GM23338 (cell line): ENCODE results near the gene SPTB. TPM values are rescaled to one million over a fixed set of nuclear protein-coding genes. Genes with fewer than 3 reads are reported as not detected.

ENCODE experiments used
- ATAC-seq: fragments of 200-7000 bp; cut with Tn5 transposase; 3 replicates; pipeline ENCODE4 v1.9.1; 2020
- DNase-seq: peaks from one replicate; pipeline ENCODE4 v3.0.0-alpha.2; 2015; ENCODE audit warnings: low spot score
- H2AFZ ChIP-seq: fragments of 200-600 bp; sonication (generic); 2 replicates; pipeline ENCODE4 v1.8.0; 2016; ENCODE audit warnings: antibody characterized with exemption, mild to moderate bottlenecking, moderate library complexity
- H3F3A ChIP-seq: fragments of 200-600 bp; sonication (generic); replicated peaks from 2 replicates; pipeline ENCODE4 v1.8.0; 2017; ENCODE audit warnings: antibody characterized with exemption, mixed run types, low read depth
- H3K27ac ChIP-seq: fragments of 200-600 bp; sonication (generic); 2 replicates; pipeline ENCODE4 v1.6.1; 2016; ENCODE audit warnings: low read depth
- H3K27me3 ChIP-seq: fragments of 200-600 bp; sonication (generic); 2 replicates; pipeline ENCODE4 v1.8.0; 2016; ENCODE audit warnings: mild to moderate bottlenecking, mixed run types, moderate library complexity; ENCODE audit not compliant: insufficient read depth
- H3K36me3 ChIP-seq: fragments of 200-600 bp; sonication (generic); 2 replicates; pipeline ENCODE4 v1.8.0; 2016; ENCODE audit warnings: mild to moderate bottlenecking; ENCODE audit not compliant: insufficient read depth
- H3K4me1 ChIP-seq: fragments of 200-600 bp; sonication (generic); 2 replicates; pipeline ENCODE4 v1.8.0; 2016; ENCODE audit warnings: mild to moderate bottlenecking, moderate library complexity; ENCODE audit not compliant: insufficient read depth
- H3K4me2 ChIP-seq: fragments of 200-600 bp; sonication (generic); 2 replicates; pipeline ENCODE4 v1.7.1; 2017; ENCODE audit warnings: mixed run types
- H3K4me3 ChIP-seq: fragments of 200-600 bp; sonication (generic); 2 replicates; pipeline ENCODE4 v1.6.1; 2016; ENCODE audit warnings: mixed run types
- H3K79me2 ChIP-seq: fragments of 200-600 bp; sonication (generic); replicated peaks from 2 replicates; pipeline ENCODE4 v1.8.0; 2017; ENCODE audit warnings: mild to moderate bottlenecking; ENCODE audit not compliant: insufficient read depth
- H3K9me2 ChIP-seq: fragments of 200-600 bp; sonication (generic); 2 replicates; pipeline ENCODE4 v1.8.0; 2017; ENCODE audit not compliant: insufficient read depth
- H4K20me1 ChIP-seq: fragments of 200-600 bp; sonication (generic); replicated peaks from 2 replicates; pipeline ENCODE4 v1.8.0; 2017; ENCODE audit warnings: mild to moderate bottlenecking; ENCODE audit not compliant: insufficient read depth
- H3K27ac Mint-ChIP-seq: 2 replicates; pipeline ENCODE4 v1.8.0; 2020; ENCODE audit warnings: inconsistent platforms, mild to moderate bottlenecking, moderate library complexity, mixed read lengths
- H3K27me3 Mint-ChIP-seq: 3 replicates; pipeline ENCODE4 v1.8.0; 2022; ENCODE audit warnings: low read depth, mild to moderate bottlenecking, moderate library complexity, mixed read lengths, inconsistent platforms; ENCODE audit not compliant: insufficient read depth, poor library complexity
- H3K36me3 Mint-ChIP-seq: 3 replicates; pipeline ENCODE4 v1.8.0; 2021; ENCODE audit warnings: low read depth, mild to moderate bottlenecking, inconsistent platforms, moderate library complexity, mixed read lengths
- H3K4me1 Mint-ChIP-seq: 3 replicates; pipeline ENCODE4 v1.8.0; 2020; ENCODE audit warnings: mild to moderate bottlenecking, inconsistent platforms, mixed read lengths
- H3K4me3 Mint-ChIP-seq: 3 replicates; pipeline ENCODE4 v1.8.0; 2021; ENCODE audit warnings: moderate library complexity, mild to moderate bottlenecking, inconsistent platforms, mixed read lengths
- H3K9me3 Mint-ChIP-seq: 3 replicates; pipeline ENCODE4 v1.8.0; 2020; ENCODE audit warnings: moderate library complexity, mild to moderate bottlenecking, inconsistent platforms, mixed read lengths
- CREB1 ChIP-seq: fragments of 250-450 bp; sonication (Bioruptor Pico); IDR thresholded peaks from 2 replicates; pipeline ENCODE4 v1.5.0; 2020; ENCODE audit warnings: low read depth, mild to moderate bottlenecking, moderate library complexity
- CTCF ChIP-seq, 2 experiments: fragments of 200-600 bp in 1 of 2; sonication (generic) in 1 of 2; conservative IDR thresholded peaks; 2 replicates each; pipeline versions ENCODE4 v1.5.1 to v1.6.1; 2016 to 2017; ENCODE audit warnings: antibody characterized with exemption in 2 of 2, low read depth in 2 of 2, mild to moderate bottlenecking in 2 of 2, moderate library complexity in 1 of 2
- EZH2 ChIP-seq: fragments of 200-600 bp; sonication (generic); IDR thresholded peaks from one replicate; pipeline ENCODE4 v1.8.0; 2017; ENCODE audit warnings: antibody characterized with exemption, mild to moderate bottlenecking, low read depth; ENCODE audit not compliant: unreplicated experiment
- EZH2phosphoT487 ChIP-seq: fragments of 200-600 bp; sonication (generic); IDR thresholded peaks from one replicate; pipeline ENCODE4 v1.8.1; 2018; ENCODE audit warnings: antibody characterized with exemption; ENCODE audit not compliant: unreplicated experiment
- JUNB ChIP-seq: IDR thresholded peaks from one replicate; pipeline ENCODE4 v1.6.1; 2016; ENCODE audit warnings: antibody characterized with exemption; ENCODE audit not compliant: unreplicated experiment
- NANOG ChIP-seq: IDR thresholded peaks from 2 replicates; pipeline ENCODE4 v1.6.1; 2016; ENCODE audit warnings: antibody characterized with exemption, borderline replicate concordance
- POLR2AphosphoS5 ChIP-seq: IDR thresholded peaks from 2 replicates; pipeline ENCODE4 v1.6.1; 2016; ENCODE audit warnings: antibody characterized with exemption, low read depth
- STAT1 ChIP-seq: IDR thresholded peaks from one replicate; pipeline ENCODE4 v1.6.1; 2016; ENCODE audit warnings: antibody characterized with exemption; ENCODE audit not compliant: unreplicated experiment
- ZNF114 ChIP-seq: fragments of 250-450 bp; sonication (Bioruptor Pico); IDR thresholded peaks from 2 replicates; pipeline ENCODE4 v1.5.0; 2020; ENCODE audit warnings: mild to moderate bottlenecking, moderate library complexity
- ZNF331 ChIP-seq: fragments of 250-450 bp; sonication (Bioruptor Pico); IDR thresholded peaks from 2 replicates; pipeline ENCODE4 v1.5.0; 2020; ENCODE audit warnings: low read depth, mild to moderate bottlenecking, moderate library complexity
- ZNF462 ChIP-seq: fragments of 250-450 bp; sonication (Bioruptor Pico); IDR thresholded peaks from 2 replicates; pipeline ENCODE4 v1.5.0; 2020; ENCODE audit warnings: mild to moderate bottlenecking, moderate library complexity
- polyA plus RNA-seq: library from polyadenylated mRNA; unstranded; fragments of >200 nt; fragmentation: Nextera tagmentation; extraction: Ambion mirVana; gene quantifications from 2 replicates; pipeline ENCODE4 v1.2.1, GENCODE V29; 2016
- total RNA-seq: library from RNA; depleted of rRNA; stranded (reverse); fragments of >200 nt; shearing (Covaris generic); gene quantifications from 2 replicates; pipeline ENCODE4 v1.2.3, GENCODE V29; 2014
- TF ChIP-seq, protein P1 (sequence below): IDR thresholded peaks from one replicate; pipeline ENCODE4 v1.6.1; 2018; ENCODE audit warnings: antibody characterized with exemption; ENCODE audit not compliant: unreplicated experiment
- TF ChIP-seq, protein P2 (sequence below): IDR thresholded peaks from 2 replicates; pipeline ENCODE4 v1.6.1; 2016; ENCODE audit warnings: antibody characterized with exemption

Gene SPTB
- total and polyA plus RNA-seq, 2 experiments from 2014 or later = 1.1 to 1.9 TPM

DNA sequence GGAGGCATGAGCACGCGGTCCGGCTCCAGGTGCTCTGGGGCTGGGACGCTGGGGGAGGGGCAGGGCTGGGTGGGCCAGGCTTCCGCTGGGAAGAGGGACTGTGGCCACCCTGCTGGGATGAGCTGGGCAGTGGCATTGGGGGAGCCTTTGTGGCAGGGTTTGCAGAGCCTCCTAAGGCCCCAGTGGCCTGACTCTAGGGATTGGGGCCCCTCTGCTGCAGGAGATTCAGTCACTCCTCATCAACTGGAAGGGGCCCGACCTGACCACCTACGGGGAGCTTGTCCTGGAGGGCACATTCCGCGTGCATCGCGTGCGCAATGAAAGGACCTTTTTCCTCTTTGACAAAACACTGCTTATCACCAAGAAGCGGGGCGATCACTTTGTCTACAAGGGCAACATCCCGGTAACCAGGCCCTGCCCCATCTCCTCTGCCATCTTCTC, 148.5 kb downstream of the SPTB start:
- peaks cover 8% of the 10 kb centered on the region for H3K4me1 ChIP-seq
- H4K20me1 ChIP-seq = peaks cover 17% of the 10 kb centered on the region
- H2AFZ ChIP-seq = no peak overlapping the region
- H3K4me3 ChIP-seq = no peak overlapping the region
- Mint-ChIP-seq H3K27ac (no peak overlapping the region), H3K27me3 (peaks cover 10% of the 10 kb centered on the region), H3K36me3 (peaks cover 76% of the 10 kb centered on the region), H3K9me3 (no peaks in the 10 kb centered on the region), H3K4me1 (peaks cover 39% of the 10 kb centered on the region), H3K4me3 (no peak overlapping the region)
- 0 out of 2 replicates have a peak, but pooled peaks cover 6% of the 10 kb centered on the region for H3F3A ChIP-seq
- no peak for DNase-seq
- H3K27ac ChIP-seq = no peak overlapping the region
- TF ChIP-seq, protein P1, sequence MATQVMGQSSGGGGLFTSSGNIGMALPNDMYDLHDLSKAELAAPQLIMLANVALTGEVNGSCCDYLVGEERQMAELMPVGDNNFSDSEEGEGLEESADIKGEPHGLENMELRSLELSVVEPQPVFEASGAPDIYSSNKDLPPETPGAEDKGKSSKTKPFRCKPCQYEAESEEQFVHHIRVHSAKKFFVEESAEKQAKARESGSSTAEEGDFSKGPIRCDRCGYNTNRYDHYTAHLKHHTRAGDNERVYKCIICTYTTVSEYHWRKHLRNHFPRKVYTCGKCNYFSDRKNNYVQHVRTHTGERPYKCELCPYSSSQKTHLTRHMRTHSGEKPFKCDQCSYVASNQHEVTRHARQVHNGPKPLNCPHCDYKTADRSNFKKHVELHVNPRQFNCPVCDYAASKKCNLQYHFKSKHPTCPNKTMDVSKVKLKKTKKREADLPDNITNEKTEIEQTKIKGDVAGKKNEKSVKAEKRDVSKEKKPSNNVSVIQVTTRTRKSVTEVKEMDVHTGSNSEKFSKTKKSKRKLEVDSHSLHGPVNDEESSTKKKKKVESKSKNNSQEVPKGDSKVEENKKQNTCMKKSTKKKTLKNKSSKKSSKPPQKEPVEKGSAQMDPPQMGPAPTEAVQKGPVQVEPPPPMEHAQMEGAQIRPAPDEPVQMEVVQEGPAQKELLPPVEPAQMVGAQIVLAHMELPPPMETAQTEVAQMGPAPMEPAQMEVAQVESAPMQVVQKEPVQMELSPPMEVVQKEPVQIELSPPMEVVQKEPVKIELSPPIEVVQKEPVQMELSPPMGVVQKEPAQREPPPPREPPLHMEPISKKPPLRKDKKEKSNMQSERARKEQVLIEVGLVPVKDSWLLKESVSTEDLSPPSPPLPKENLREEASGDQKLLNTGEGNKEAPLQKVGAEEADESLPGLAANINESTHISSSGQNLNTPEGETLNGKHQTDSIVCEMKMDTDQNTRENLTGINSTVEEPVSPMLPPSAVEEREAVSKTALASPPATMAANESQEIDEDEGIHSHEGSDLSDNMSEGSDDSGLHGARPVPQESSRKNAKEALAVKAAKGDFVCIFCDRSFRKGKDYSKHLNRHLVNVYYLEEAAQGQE = no peak
- TF ChIP-seq EZH2phosphoT487 (no peak), NANOG (no peak), CTCF (conservative IDR thresholded peaks at IDR 0.05; ENCODE audit: low read depth in 2 of 2) (no peak), JUNB (no peak), ZNF331 (CRISPR knock-in tag) (no peak), ZNF462 (no peak), CREB1 (CRISPR knock-in tag) (no peak), EZH2 (no peak), POLR2AphosphoS5 (no peak), STAT1 (no peak), ZNF114 (CRISPR knock-in tag) (no peak)
- TF ChIP-seq, protein P2, sequence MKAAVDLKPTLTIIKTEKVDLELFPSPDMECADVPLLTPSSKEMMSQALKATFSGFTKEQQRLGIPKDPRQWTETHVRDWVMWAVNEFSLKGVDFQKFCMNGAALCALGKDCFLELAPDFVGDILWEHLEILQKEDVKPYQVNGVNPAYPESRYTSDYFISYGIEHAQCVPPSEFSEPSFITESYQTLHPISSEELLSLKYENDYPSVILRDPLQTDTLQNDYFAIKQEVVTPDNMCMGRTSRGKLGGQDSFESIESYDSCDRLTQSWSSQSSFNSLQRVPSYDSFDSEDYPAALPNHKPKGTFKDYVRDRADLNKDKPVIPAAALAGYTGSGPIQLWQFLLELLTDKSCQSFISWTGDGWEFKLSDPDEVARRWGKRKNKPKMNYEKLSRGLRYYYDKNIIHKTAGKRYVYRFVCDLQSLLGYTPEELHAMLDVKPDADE = no peak
- no peak overlapping the region for H3K4me2 ChIP-seq
- H3K9me2 ChIP-seq = no peaks in the 10 kb centered on the region
- H3K27me3 ChIP-seq = no peaks in the 10 kb centered on the region
- peaks cover 4% of the 10 kb centered on the region; the same call in 1 of the 2 replicates for H3K36me3 ChIP-seq
- no peak for ATAC-seq
- H3K79me2 ChIP-seq = peaks cover 33% of the 10 kb centered on the region
